ENCODE measurements around the gene DPP6. TPM values are rescaled to one million over a fixed set of nuclear protein-coding genes. Genes with fewer than 3 reads are reported as not detected.

Gene DPP6
- total and polyA plus RNA-seq, 9 of the 15 experiments (the other 6 are each of a cell fraction or from before 2014, with no cell fraction given) = not detected

DNA sequence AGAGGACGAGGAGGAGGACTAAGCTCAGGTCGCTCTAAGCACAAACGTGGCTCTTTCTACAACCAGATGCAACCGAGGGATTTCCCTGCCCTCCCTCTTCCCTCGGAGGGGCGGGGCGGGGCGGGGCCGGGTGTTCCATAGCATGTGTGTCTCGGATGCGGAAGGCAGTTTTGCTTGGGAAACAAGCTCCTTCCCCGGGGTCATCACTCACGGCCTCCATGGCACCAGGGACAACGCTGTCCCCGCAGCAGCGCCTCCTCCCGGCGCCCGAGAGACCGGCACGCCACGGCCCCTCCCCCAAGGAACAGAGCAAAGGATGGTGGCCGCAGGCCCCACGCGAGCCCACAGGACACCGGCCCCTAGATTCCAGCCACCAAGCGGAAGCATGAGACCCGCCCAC is 840.3 kb downstream of the DPP6 start:
- in situ Hi-C loops (cut with MboI) (no loop called here), intact Hi-C loops (cut with micrococcal nuclease) (no loop called here)
- peaks cover 49 to 90% of the 10 kb centered on the region in 2 experiments for H3K27me3 ChIP-seq (ENCODE audit: control insufficient read depth in 2 of 2, insufficient read depth in 2 of 2, low read length in 2 of 2)
- no peak overlapping the region for H3K4me3 ChIP-seq
- POLR2A ChIA-PET = no interaction called here
- peak overlapping the region; percentile 29; the same call in 1 of the 2 replicates for H2AFZ ChIP-seq (ENCODE audit: low read depth, low read length)
- CTCF ChIA-PET (ENCODE audit: low intra/inter-chr PET ratio) = no interaction called here
- peak overlapping the region; percentile 57 for H3K4me2 ChIP-seq (ENCODE audit: insufficient read depth, low read length)
- H3K79me2 ChIP-seq (ENCODE audit: control insufficient read depth, insufficient read depth, low read length) = no peaks in the 10 kb centered on the region
- 0 out of 2 replicates have a peak, but pooled peaks cover 4% of the 10 kb centered on the region for H4K20me1 ChIP-seq (replicated peaks; ENCODE audit: control insufficient read depth, insufficient read depth, low read length)
- peak; percentile 90 for ATAC-seq
- FAIRE-seq = no peak
- H3K36me3 ChIP-seq (ENCODE audit: control insufficient read depth, insufficient read depth, low read length) = no peaks in the 10 kb centered on the region
- WGBS (ENCODE audit: insufficient coverage, low coverage, missing lambda C conversion rate) = 5% methylated on average over 27 of the region's 28 CpGs
- H3K9ac ChIP-seq (ENCODE audit: insufficient read depth in 1 of 2, low read depth in 2 of 2, low read length in 2 of 2) = 0 out of 4 replicates have a peak overlapping the region, but pooled peaks of 1 of the 2 experiments have one; percentile 1
- no peaks in the 10 kb centered on the region for H3K9me3 ChIP-seq (replicated peaks; ENCODE audit: control insufficient read depth, insufficient read depth, low read depth, low read length)
- no peak overlapping the region for H3K27ac ChIP-seq (ENCODE audit: extremely low read depth, low read depth, low read length)
- peak; percentile 40 to 74 (median 62) for DNase-seq (ENCODE audit: extremely low read depth in 1 of 4, low spot score in 3 of 4)
- H3K4me1 ChIP-seq (replicated peaks in 1 of 2; ENCODE audit: control insufficient read depth in 2 of 2, insufficient read depth in 2 of 2, low read length in 2 of 2) = peaks cover 2 to 5% of the 10 kb centered on the region in 2 experiments; a peak in 1 of 5 replicates
- BruUV-seq (replicated peaks) = no TSS peak
- no peaks in the 10 kb centered on the region for H3K9me1 ChIP-seq (ENCODE audit: control insufficient read depth, insufficient read depth, low read length)
- TF ChIP-seq ZEB2 (IDR thresholded peaks at IDR 0.05) = no peak
- TF ChIP-seq, protein P1, sequence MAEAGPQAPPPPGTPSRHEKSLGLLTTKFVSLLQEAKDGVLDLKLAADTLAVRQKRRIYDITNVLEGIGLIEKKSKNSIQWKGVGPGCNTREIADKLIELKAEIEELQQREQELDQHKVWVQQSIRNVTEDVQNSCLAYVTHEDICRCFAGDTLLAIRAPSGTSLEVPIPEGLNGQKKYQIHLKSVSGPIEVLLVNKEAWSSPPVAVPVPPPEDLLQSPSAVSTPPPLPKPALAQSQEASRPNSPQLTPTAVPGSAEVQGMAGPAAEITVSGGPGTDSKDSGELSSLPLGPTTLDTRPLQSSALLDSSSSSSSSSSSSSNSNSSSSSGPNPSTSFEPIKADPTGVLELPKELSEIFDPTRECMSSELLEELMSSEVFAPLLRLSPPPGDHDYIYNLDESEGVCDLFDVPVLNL (CRISPR knock-in tag; IDR thresholded peaks at IDR 0.05; ENCODE audit: low read depth) = no peak
- TF ChIP-seq KDM1A (IDR thresholded peaks at IDR 0.05) = no peak
- TF ChIP-seq, protein P2, sequence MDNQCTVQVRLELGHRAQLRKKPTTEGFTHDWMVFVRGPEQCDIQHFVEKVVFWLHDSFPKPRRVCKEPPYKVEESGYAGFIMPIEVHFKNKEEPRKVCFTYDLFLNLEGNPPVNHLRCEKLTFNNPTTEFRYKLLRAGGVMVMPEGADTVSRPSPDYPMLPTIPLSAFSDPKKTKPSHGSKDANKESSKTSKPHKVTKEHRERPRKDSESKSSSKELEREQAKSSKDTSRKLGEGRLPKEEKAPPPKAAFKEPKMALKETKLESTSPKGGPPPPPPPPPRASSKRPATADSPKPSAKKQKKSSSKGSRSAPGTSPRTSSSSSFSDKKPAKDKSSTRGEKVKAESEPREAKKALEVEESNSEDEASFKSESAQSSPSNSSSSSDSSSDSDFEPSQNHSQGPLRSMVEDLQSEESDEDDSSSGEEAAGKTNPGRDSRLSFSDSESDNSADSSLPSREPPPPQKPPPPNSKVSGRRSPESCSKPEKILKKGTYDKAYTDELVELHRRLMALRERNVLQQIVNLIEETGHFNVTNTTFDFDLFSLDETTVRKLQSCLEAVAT (IDR thresholded peaks at IDR 0.05) = no peak
- no peak for TF ChIP-seq CREB1 (IDR thresholded peaks at IDR 0.05)
- no peak for TF ChIP-seq CREB1 (CRISPR knock-in tag; IDR thresholded peaks at IDR 0.05)
- TF ChIP-seq HNRNPL (IDR thresholded peaks at IDR 0.05; ENCODE audit: low read depth, low read length) = no peak
- no peak for TF ChIP-seq ZNF408 (CRISPR knock-in tag; IDR thresholded peaks at IDR 0.05; ENCODE audit: low read depth)
- TF ChIP-seq RAD21 (CRISPR knock-in tag; conservative IDR thresholded peaks at IDR 0.05 in 1 of 2, IDR thresholded peaks at IDR 0.05 in 1 of 2) = no peak
- TF ChIP-seq, protein P3, sequence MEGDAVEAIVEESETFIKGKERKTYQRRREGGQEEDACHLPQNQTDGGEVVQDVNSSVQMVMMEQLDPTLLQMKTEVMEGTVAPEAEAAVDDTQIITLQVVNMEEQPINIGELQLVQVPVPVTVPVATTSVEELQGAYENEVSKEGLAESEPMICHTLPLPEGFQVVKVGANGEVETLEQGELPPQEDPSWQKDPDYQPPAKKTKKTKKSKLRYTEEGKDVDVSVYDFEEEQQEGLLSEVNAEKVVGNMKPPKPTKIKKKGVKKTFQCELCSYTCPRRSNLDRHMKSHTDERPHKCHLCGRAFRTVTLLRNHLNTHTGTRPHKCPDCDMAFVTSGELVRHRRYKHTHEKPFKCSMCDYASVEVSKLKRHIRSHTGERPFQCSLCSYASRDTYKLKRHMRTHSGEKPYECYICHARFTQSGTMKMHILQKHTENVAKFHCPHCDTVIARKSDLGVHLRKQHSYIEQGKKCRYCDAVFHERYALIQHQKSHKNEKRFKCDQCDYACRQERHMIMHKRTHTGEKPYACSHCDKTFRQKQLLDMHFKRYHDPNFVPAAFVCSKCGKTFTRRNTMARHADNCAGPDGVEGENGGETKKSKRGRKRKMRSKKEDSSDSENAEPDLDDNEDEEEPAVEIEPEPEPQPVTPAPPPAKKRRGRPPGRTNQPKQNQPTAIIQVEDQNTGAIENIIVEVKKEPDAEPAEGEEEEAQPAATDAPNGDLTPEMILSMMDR (IDR thresholded peaks at IDR 0.05 in 2 of 3, conservative IDR thresholded peaks at IDR 0.05 in 1 of 3; ENCODE audit: insufficient read depth in 2 of 3, low read depth in 1 of 3, low read length in 3 of 3) = peak; percentile 56 to 65 (median 59)
- no peak for TF ChIP-seq CHCHD3 (CRISPR knock-in tag; IDR thresholded peaks at IDR 0.05)
- TF ChIP-seq BRCA1 (IDR thresholded peaks at IDR 0.05) = no peak
- TF ChIP-seq BRCA1 (CRISPR knock-in tag; IDR thresholded peaks at IDR 0.05) = no peak
- no peak for TF ChIP-seq ZNF347 (CRISPR knock-in tag; IDR thresholded peaks at IDR 0.05; ENCODE audit: low read depth)
- TF ChIP-seq ZNF696 (CRISPR knock-in tag; conservative IDR thresholded peaks at IDR 0.05) = no peak
- TF ChIP-seq BHLHE40 (IDR thresholded peaks at IDR 0.05; ENCODE audit: low read length) = no peak
- TF ChIP-seq ZBTB7A (IDR thresholded peaks at IDR 0.05; ENCODE audit: borderline replicate concordance, control insufficient read depth, low read depth, low read length) = no peak
- TF ChIP-seq, protein P4, sequence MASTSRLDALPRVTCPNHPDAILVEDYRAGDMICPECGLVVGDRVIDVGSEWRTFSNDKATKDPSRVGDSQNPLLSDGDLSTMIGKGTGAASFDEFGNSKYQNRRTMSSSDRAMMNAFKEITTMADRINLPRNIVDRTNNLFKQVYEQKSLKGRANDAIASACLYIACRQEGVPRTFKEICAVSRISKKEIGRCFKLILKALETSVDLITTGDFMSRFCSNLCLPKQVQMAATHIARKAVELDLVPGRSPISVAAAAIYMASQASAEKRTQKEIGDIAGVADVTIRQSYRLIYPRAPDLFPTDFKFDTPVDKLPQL (IDR thresholded peaks at IDR 0.05; ENCODE audit: extremely low read depth, insufficient read length) = no peak
